ENCODE measurements around the gene TEAD3.

TEAD3 gene

GRCh38 chr6:35490821-35491557, 5.9 kb downstream of the TEAD3 start:
- Histone ChIP-seq H3K27ac (replicated peaks) (no peak overlapping the region), H3K4me3 (replicated peaks; ENCODE audit: insufficient read depth, low read length) (no peak overlapping the region), H3K27me3 (ENCODE audit: insufficient read depth, poor library complexity, severe bottlenecking) (no peaks in the 10 kb centered on the region)
- DNase-seq (ENCODE audit: low read depth in 1 of 2, low spot score in 1 of 2): no peak
- TF ChIP-seq SPI1 (IDR thresholded peaks at IDR 0.05; ENCODE audit: borderline replicate concordance, low read depth) (no peak), POLR2AphosphoS5 (IDR thresholded peaks at IDR 0.05; ENCODE audit: low read depth) (no peak), CTCF (IDR thresholded peaks at IDR 0.05; ENCODE audit: insufficient read depth, low read length) (no peak), REST (IDR thresholded peaks at IDR 0.05; ENCODE audit: insufficient replicate concordance, low read depth) (no peak)

GRCh38 chr6:35489995-35490791, 6.7 kb downstream of the TEAD3 start:
- Histone ChIP-seq H3K27ac (replicated peaks) (no peak overlapping the region), H3K4me3 (replicated peaks; ENCODE audit: insufficient read depth, low read length) (no peak overlapping the region)
- DNase-seq (ENCODE audit: low read depth in 1 of 2, low spot score in 1 of 2): no peak

More at GRCh38 chr6:35489995-35490791, 6.7 kb downstream of the TEAD3 start:
- no peaks in the 10 kb centered on the region for H3K27me3 ChIP-seq (ENCODE audit: insufficient read depth, poor library complexity, severe bottlenecking)
- TF ChIP-seq POLR2AphosphoS5 (IDR thresholded peaks at IDR 0.05; ENCODE audit: low read depth) (no peak), CTCF (IDR thresholded peaks at IDR 0.05; ENCODE audit: insufficient read depth, low read length) (no peak), GABPA (IDR thresholded peaks at IDR 0.05; ENCODE audit: low read depth) (no peak), REST (IDR thresholded peaks at IDR 0.05; ENCODE audit: insufficient replicate concordance, low read depth) (no peak), SPI1 (IDR thresholded peaks at IDR 0.05; ENCODE audit: borderline replicate concordance, low read depth) (no peak)

Measured in HL-60 (cell line).